Vagina (tissue), 2 donors: Measurements from ENCODE around the gene IMMP2L. TPM values are rescaled to one million over a fixed set of nuclear protein-coding genes. Genes with fewer than 3 reads are reported as not detected.

ENCODE experiments used
- DNase-seq, 2 donors: peaks; one replicate each; pipeline ENCODE4 v3.0.0-alpha.2; 2017; ENCODE audit errors: extremely low spot score in 2 of 2
- H3K27ac ChIP-seq: fragments of 200-600 bp; sonication (generic); one replicate; pipeline ENCODE4 v1.5.1; 2019
- H3K27me3 ChIP-seq: fragments of 200-600 bp; sonication (generic); one replicate; pipeline ENCODE4 v1.5.1; 2019
- H3K36me3 ChIP-seq, 2 donors: fragments of 200-600 bp; sonication (generic); one replicate each; pipeline ENCODE4 v1.5.1; 2017 to 2019
- H3K4me1 ChIP-seq: fragments of 200-600 bp; sonication (generic); one replicate; pipeline ENCODE4 v1.5.1; 2019
- H3K4me3 ChIP-seq, 2 donors: fragments of 200-600 bp; sonication (generic); 1 replicate in 1 of 2; 2 replicates in 1 of 2; pipeline ENCODE4 v1.5.1; 2016 to 2019
- H3K9me3 ChIP-seq: fragments of 200-600 bp; sonication (generic); one replicate; pipeline ENCODE4 v1.5.1; 2019
- CTCF ChIP-seq, 3 experiments: fragments of 450-650 bp in 2 of 3; fragments of 200-600 bp in 1 of 3; sonication (generic) in 1 of 3; IDR thresholded peaks; one replicate each; pipeline ENCODE4 v1.5.1; 2017 to 2019; ENCODE audit warnings: antibody characterized with exemption in 3 of 3, mild to moderate bottlenecking in 2 of 3, moderate library complexity in 2 of 3
- POLR2A ChIP-seq, 2 donors: fragments of 450-650 bp; IDR thresholded peaks; one replicate each; pipeline ENCODE4 v1.6.1; 2017; ENCODE audit warnings: antibody characterized with exemption in 2 of 2, mild to moderate bottlenecking in 2 of 2, moderate library complexity in 2 of 2
- POLR2AphosphoS5 ChIP-seq, 2 donors: sonication (generic); formaldehyde crosslinking; IDR thresholded peaks; one replicate each; pipeline ENCODE4 v1.9.0; 2017; ENCODE audit warnings: antibody characterized with exemption in 2 of 2, mild to moderate bottlenecking in 2 of 2, low read depth in 1 of 2; ENCODE audit not compliant: insufficient read depth in 1 of 2
- intact Hi-C: fragments of 100-400 bp; cut with DNase I; formaldehyde crosslinking; loops from one replicate; pipeline ENCODE4 v1.15.1; 2023
- total RNA-seq: library from RNA; depleted of rRNA; stranded (reverse); fragments of >200 nt; gene quantifications from one replicate; pipeline ENCODE4 v1.2.3, GENCODE V29; 2016

IMMP2L gene
- total RNA-seq, 1 donor from 2014 or later, result 13.3 TPM

- Histone ChIP-seq H3K4me3 (no peak overlapping the region), H3K9me3 (no peaks in the 10 kb centered on the region), H3K36me3 (no peaks in the 10 kb centered on the region), H3K27ac (no peak overlapping the region), H3K4me1 (no peaks in the 10 kb centered on the region), H3K27me3 (no peaks in the 10 kb centered on the region)
- DNase-seq, result no peak
- intact Hi-C loops, result no loop called here
- TF ChIP-seq CTCF (IDR thresholded peaks at IDR 0.05) (no peak), POLR2A (IDR thresholded peaks at IDR 0.05) (no peak), POLR2AphosphoS5 (IDR thresholded peaks at IDR 0.05; ENCODE audit: insufficient read depth in 1 of 2, low read depth in 1 of 2) (no peak)
These were observed 532.0 kb downstream of the IMMP2L start for GRCh38 chr7:111030336-111030735.

GRCh38 chr7:111029574-111030251 is 532.6 kb downstream of the IMMP2L start:
- H3K27ac ChIP-seq, result no peak overlapping the region
- DNase-seq, result no peak
- no peaks in the 10 kb centered on the region for H3K4me1 ChIP-seq
- no peaks in the 10 kb centered on the region for H3K9me3 ChIP-seq
- H3K36me3 ChIP-seq, result no peaks in the 10 kb centered on the region
- no peak overlapping the region for H3K4me3 ChIP-seq
- intact Hi-C loops, result no loop called here
- H3K27me3 ChIP-seq, result no peaks in the 10 kb centered on the region
- TF ChIP-seq POLR2AphosphoS5 (IDR thresholded peaks at IDR 0.05; ENCODE audit: insufficient read depth in 1 of 2, low read depth in 1 of 2) (no peak), CTCF (IDR thresholded peaks at IDR 0.05) (no peak), POLR2A (IDR thresholded peaks at IDR 0.05) (no peak)

GRCh38 chr7:111029141-111029572 is 533.1 kb downstream of the IMMP2L start:
- DNase-seq, result no peak
- Histone ChIP-seq H3K9me3 (no peaks in the 10 kb centered on the region), H3K36me3 (no peaks in the 10 kb centered on the region), H3K4me1 (no peaks in the 10 kb centered on the region), H3K27me3 (no peaks in the 10 kb centered on the region), H3K4me3 (no peak overlapping the region), H3K27ac (no peak overlapping the region)
- no peak for TF ChIP-seq POLR2A (IDR thresholded peaks at IDR 0.05)
- no peak for TF ChIP-seq CTCF (IDR thresholded peaks at IDR 0.05)
- TF ChIP-seq POLR2AphosphoS5 (IDR thresholded peaks at IDR 0.05; ENCODE audit: insufficient read depth in 1 of 2, low read depth in 1 of 2), result no peak
- intact Hi-C loops, result no loop called here

GRCh38 chr7:111027396-111027795 is 534.9 kb downstream of the IMMP2L start:
- H3K36me3 ChIP-seq, result no peaks in the 10 kb centered on the region
- intact Hi-C loops, result no loop called here
- no peak for DNase-seq
- no peak for TF ChIP-seq POLR2A (IDR thresholded peaks at IDR 0.05)
- no peak for TF ChIP-seq CTCF (IDR thresholded peaks at IDR 0.05)
- no peak for TF ChIP-seq POLR2AphosphoS5 (IDR thresholded peaks at IDR 0.05; ENCODE audit: insufficient read depth in 1 of 2, low read depth in 1 of 2)
- no peaks in the 10 kb centered on the region for H3K4me1 ChIP-seq
- H3K9me3 ChIP-seq, result no peaks in the 10 kb centered on the region
- H3K27ac ChIP-seq, result no peak overlapping the region
- H3K4me3 ChIP-seq, result no peak overlapping the region
- no peaks in the 10 kb centered on the region for H3K27me3 ChIP-seq

GRCh38 chr7:111026806-111027205 is 535.5 kb downstream of the IMMP2L start:
- H3K9me3 ChIP-seq, result no peaks in the 10 kb centered on the region
- no peak overlapping the region for H3K4me3 ChIP-seq
- H3K36me3 ChIP-seq, result no peaks in the 10 kb centered on the region
- TF ChIP-seq POLR2A (IDR thresholded peaks at IDR 0.05), result no peak
- no peak for TF ChIP-seq POLR2AphosphoS5 (IDR thresholded peaks at IDR 0.05; ENCODE audit: insufficient read depth in 1 of 2, low read depth in 1 of 2)
- TF ChIP-seq CTCF (IDR thresholded peaks at IDR 0.05), result no peak
- no peak for DNase-seq
- no peaks in the 10 kb centered on the region for H3K4me1 ChIP-seq
- no peak overlapping the region for H3K27ac ChIP-seq
- H3K27me3 ChIP-seq, result no peaks in the 10 kb centered on the region
- intact Hi-C loops, result no loop called here
